ENCODE results near the gene SNCAIP.
"Not testable (repeated sequence)": the region's sequence is repeated elsewhere in the genome, so short reads cannot be mapped to it uniquely, and the experiment has no call there.

Gene SNCAIP

DNA sequence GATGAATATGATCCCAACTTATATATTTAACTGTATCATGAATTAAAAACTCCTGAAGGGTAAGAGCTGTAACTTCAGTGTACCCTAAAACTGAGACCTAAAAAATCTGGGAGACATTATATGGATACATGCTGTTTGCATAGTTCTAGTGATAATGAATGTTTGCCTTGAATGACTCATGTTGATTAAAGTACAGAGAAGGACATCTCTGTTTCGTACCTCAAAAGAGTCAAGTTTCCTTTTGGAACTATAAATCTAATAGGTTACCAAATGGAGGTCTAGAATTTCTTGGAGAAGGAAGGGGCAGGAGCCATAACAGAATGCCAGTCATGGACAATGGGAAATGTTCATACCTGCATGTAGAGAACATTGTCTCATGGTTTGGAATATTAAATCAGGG is 168.1 kb downstream of the SNCAIP start:
- no peaks in the 10 kb centered on the region for H3K4me1 ChIP-seq
- H3K36me3 ChIP-seq: no peaks in the 10 kb centered on the region
- TF ChIP-seq, protein P1, sequence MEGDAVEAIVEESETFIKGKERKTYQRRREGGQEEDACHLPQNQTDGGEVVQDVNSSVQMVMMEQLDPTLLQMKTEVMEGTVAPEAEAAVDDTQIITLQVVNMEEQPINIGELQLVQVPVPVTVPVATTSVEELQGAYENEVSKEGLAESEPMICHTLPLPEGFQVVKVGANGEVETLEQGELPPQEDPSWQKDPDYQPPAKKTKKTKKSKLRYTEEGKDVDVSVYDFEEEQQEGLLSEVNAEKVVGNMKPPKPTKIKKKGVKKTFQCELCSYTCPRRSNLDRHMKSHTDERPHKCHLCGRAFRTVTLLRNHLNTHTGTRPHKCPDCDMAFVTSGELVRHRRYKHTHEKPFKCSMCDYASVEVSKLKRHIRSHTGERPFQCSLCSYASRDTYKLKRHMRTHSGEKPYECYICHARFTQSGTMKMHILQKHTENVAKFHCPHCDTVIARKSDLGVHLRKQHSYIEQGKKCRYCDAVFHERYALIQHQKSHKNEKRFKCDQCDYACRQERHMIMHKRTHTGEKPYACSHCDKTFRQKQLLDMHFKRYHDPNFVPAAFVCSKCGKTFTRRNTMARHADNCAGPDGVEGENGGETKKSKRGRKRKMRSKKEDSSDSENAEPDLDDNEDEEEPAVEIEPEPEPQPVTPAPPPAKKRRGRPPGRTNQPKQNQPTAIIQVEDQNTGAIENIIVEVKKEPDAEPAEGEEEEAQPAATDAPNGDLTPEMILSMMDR (IDR thresholded peaks at IDR 0.05; ENCODE audit: low read depth, low read length): no peak
- no peak overlapping the region for H3K4me3 ChIP-seq (ENCODE audit: low read depth, low read length)
- no peaks in the 10 kb centered on the region for H3K27me3 ChIP-seq
- no peaks in the 10 kb centered on the region for H3K9me3 ChIP-seq
- no peak for DNase-seq

DNA sequence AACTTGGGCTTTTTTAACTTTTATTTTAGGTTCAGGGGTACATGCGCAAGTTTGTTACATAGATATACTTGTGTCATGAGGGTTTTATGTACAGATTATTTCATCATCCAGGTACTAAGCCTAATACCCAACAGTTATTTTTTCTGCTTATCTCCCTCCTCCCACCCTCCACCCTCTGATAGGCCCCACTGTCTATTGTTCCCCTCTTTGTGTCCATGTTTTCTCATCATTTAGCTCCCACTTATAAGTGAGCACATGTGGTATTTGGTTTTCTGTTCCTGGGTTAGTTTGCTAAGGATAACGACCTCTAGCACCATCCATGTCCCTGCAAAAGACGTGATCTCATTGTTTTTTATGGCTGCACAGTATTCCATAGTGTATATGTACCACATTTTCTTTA is 172.1 kb downstream of the SNCAIP start:
- H3K4me1 ChIP-seq: no peaks in the 10 kb centered on the region
- H3K36me3 ChIP-seq: no peaks in the 10 kb centered on the region
- no peaks in the 10 kb centered on the region for H3K9me3 ChIP-seq
- TF ChIP-seq, protein P1 (IDR thresholded peaks at IDR 0.05; ENCODE audit: low read depth, low read length): no peak
- H3K4me3 ChIP-seq (ENCODE audit: low read depth, low read length): no peak overlapping the region
- no peak for DNase-seq
- H3K27me3 ChIP-seq: no peaks in the 10 kb centered on the region

DNA sequence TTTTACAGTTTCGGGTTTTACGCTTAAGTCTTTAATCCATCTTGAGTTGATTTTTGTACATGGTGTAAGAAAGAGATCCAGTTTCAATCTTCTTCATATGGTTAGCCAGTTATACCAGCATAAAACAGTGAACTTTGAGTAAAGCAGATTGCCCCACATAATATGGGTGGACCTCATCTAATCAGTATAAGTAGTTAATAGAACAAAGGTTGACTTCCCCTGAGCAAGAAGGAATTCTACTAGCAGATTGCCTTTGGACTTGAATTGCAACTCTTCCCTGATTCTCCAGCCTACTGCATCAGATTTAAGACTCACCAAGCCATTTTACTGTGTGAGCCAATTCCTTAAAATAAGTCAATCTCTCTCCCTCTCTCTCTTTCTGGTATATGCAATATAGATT is 173.2 kb downstream of the SNCAIP start:
- Histone ChIP-seq H3K4me1 (no peaks in the 10 kb centered on the region), H3K4me3 (ENCODE audit: low read depth, low read length) (no peak overlapping the region), H3K9me3 (no peaks in the 10 kb centered on the region), H3K27me3 (no peaks in the 10 kb centered on the region), H3K36me3 (no peaks in the 10 kb centered on the region)
- no peak for DNase-seq
- TF ChIP-seq, protein P1 (IDR thresholded peaks at IDR 0.05; ENCODE audit: low read depth, low read length): no peak

DNA sequence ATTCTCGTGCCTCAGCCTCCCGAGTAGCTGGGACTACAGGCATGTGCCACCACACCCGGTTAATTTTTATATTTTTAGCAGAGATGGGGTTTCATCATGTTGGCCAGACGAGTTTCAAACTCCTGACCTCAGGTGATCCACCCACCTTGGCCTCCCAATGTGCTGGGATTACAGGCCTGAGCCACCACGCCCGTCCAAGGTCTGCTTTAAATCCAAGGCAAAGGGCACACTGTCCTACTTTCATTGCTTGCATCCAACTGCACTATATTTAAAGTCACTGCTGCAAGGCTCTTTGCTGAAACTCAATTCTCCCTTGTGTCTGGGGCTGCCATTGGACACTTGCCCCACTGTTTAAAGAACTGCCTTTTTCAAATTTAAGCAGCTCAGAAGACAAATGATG is 174.6 kb downstream of the SNCAIP start:
- DNase-seq; H3K9me3 ChIP-seq; H3K36me3 ChIP-seq; H3K4me3 ChIP-seq (ENCODE audit: low read depth, low read length); H3K4me1 ChIP-seq; H3K27me3 ChIP-seq: not testable (repeated sequence)

DNA sequence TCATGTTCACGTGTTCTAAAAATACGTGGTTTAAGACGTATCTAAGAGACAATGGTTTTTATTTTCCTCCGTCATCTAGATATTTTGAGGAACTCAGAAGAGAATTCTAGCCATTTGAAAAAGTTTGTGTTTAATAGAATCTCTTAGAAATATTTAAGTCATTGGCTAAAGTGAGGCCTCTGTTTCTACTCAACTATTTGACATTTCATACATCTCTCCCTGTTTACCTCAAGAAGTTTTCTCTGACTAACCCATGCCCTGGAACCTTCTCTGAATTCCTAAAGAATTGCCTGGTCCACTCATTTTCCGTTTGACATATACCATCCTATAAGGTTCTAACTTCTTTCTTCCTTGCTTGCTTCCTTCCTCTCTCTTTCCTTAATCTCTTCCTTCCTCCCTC is 178.7 kb downstream of the SNCAIP start:
- DNase-seq: no peak
- Histone ChIP-seq H3K4me1 (peaks cover 13% of the 10 kb centered on the region), H3K4me3 (ENCODE audit: low read depth, low read length) (no peak overlapping the region), H3K27me3 (no peaks in the 10 kb centered on the region; the same call in 1 of the 2 replicates), H3K9me3 (no peaks in the 10 kb centered on the region), H3K36me3 (no peaks in the 10 kb centered on the region)
- TF ChIP-seq, protein P1 (IDR thresholded peaks at IDR 0.05; ENCODE audit: low read depth, low read length): no peak

GRCh38 chr5:122492675-122493074 is 180.6 kb downstream of the SNCAIP start:
- no peak for DNase-seq
- Histone ChIP-seq H3K9me3 (no peaks in the 10 kb centered on the region), H3K27me3 (no peaks in the 10 kb centered on the region; the same call in 1 of the 2 replicates), H3K4me1 (peaks cover 13% of the 10 kb centered on the region), H3K4me3 (ENCODE audit: low read depth, low read length) (no peak overlapping the region; the same call in 1 of the 2 replicates), H3K36me3 (no peaks in the 10 kb centered on the region)
- TF ChIP-seq, protein P1 (IDR thresholded peaks at IDR 0.05; ENCODE audit: low read depth, low read length): peak; percentile 40
